ENCODE data around the gene APH1A.
"Not testable (repeated sequence)": the region's sequence is repeated elsewhere in the genome, so short reads cannot be mapped to it uniquely, and the experiment has no call there.

The APH1A gene

DNA sequence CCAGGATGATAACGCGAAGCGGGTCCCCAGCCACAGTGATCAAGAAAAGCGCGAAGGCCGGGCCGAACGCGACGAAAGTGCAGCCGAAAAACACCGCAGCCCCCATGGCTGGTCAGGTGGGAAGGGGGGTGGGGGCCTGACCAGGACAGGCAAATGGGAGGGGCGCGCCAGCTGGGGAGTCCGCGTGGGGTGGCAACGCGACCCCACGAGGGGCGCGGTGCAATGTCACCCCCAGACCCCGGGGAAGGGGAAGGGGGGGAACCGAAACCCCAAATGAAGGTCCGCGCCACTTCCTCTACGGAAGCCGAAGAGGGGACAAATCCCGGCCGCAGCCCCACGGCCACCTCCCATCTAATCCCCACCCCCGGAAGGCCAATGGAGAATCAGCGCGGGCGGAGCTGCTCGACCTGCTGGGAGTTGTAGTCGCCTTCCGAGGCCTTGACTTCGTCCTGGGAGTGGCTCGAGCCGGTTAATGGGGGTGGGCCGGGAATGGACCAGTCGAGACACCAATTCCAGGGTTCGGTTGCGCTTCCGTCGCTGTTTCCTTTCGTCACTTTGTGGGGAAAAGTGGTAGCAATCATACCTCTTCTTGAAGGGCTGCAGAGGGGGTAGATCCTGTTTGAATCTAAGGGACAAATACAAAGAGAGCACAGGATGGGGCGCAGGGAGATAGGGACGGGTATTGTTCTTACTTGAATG is at the start of gene APH1A:
APH1A (minus strand) TSS at position 312 of the 699 bp plus-strand sequence; CDS start at position 106, 206 bp downstream.
- DNase-seq (ENCODE audit: low read depth): peak; percentile 97

DNA sequence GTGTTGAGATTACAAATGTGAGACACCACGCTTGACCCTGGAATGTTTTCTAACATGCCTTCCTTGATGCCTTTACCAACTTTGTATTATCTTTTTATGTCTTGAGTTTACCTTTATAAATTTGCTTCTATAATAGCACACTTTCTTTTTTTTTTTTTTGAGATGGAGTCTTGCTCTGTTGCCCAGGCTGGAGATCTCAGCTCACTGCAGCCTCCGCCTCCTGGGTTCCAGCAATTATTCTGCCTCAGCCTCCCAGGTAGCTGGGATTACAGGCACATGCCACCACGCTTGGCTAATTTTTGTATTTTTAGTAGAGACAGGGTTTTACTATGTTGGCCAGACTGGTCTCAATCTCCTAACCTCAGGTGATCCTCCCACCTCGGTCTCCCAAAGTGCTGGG is 45.9 kb upstream of the APH1A start:
- DNase-seq (ENCODE audit: low read depth): not testable (repeated sequence)

- DNase-seq (ENCODE audit: low read depth): no peak
Measured at GRCh38 chr1:150311762-150312161, 42.9 kb upstream of the APH1A start.

- DNase-seq (ENCODE audit: low read depth): no peak
Measured at GRCh38 chr1:150309758-150310508, 41.1 kb upstream of the APH1A start.

GRCh38 chr1:150308585-150308984 is 39.8 kb upstream of the APH1A start:
- not testable (repeated sequence) for DNase-seq (ENCODE audit: low read depth)

DNA sequence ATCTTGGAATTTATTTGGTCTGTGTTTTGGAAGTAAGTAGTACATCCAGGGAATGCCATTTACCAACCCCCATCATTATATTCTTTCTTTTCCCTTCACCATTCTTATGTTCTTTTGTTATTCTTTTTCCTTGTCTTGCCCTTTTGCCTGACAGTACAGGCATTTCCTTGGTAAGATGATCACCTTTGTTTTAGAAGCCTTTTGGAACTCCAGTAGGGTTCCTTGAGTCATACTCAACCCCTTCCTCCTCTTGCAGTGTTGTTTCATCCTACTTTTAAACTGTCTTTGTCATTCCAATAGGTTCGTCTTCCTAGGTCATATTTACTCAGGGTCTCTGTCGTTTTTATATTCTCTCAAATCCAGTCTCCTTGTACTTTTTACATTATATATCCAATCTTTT is 34.1 kb upstream of the APH1A start:
- DNase-seq (ENCODE audit: low read depth): no peak

DNA sequence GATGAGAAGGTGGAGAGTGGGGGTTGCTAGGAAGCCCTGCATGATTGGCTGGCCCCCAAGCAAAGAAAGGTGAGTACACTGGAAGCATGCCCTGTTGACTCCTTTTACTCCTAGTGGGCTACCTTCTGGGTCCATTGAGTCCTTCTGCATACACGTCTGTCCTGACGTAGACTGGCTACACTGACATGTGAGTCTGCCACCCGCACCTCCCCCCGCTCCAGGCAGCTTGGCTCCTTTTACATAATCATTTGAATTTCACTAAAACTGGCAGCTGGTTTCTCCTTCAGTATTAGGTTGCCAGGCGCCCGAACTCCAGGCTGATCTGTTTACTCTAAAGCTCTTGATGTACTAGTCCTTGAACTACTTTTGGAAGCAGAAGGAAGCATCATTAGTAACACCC is 33.5 kb upstream of the APH1A start:
- no peak for DNase-seq (ENCODE audit: low read depth)

DNA sequence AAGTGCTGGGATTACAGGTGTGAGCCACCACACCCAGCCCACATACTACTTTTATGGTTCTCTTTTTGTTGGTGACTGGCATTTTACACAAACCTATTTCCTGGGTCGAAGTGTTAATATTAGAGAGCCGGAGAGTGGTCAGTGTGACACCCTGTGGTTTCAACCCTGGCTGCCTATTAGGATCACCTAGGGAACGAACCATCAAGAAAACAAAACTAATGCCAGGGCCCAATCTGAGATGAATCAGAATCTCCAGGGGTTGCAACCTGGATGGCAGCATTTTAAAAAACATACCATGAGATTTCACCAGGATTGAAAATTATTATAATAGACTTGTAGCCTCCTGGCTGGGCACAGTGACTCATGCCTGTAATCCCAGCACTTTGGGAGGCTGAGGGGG is 30.9 kb upstream of the APH1A start:
- DNase-seq (ENCODE audit: low read depth): no peak

- DNase-seq (ENCODE audit: low read depth): no peak
Measured at GRCh38 chr1:150295476-150295875, 26.7 kb upstream of the APH1A start.

GRCh38 chr1:150293433-150294253 is 24.8 kb upstream of the APH1A start, which contains the start of gene MRPS21:
MRPS21 (plus strand) TSS chr1:150293861; CDS start chr1:150294367, 506 bp downstream.
- DNase-seq (ENCODE audit: low read depth): peak; percentile 58

DNA sequence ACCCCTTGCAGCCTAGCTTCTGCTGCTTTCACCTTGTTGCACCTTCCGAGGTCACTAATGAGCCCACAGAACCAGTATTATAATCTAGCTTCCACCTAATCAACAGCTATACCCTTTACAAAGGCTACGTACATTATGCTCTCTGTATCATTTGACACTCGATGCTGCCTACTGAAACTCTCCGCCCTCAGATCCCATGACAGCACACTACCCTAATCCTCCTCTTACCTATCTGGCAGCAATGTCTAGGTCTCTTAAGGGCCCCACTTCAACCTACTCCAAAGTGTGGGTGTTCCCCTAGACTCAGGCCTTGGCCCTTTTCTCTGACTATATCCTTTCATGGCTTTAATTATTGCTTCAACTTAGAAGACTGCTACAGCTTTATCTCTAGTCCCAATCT is 20.0 kb upstream of the APH1A start:
- no peak for DNase-seq (ENCODE audit: low read depth)

- no peak for DNase-seq (ENCODE audit: low read depth)
Measured at GRCh38 chr1:150288382-150288781, 19.6 kb upstream of the APH1A start.

DNA sequence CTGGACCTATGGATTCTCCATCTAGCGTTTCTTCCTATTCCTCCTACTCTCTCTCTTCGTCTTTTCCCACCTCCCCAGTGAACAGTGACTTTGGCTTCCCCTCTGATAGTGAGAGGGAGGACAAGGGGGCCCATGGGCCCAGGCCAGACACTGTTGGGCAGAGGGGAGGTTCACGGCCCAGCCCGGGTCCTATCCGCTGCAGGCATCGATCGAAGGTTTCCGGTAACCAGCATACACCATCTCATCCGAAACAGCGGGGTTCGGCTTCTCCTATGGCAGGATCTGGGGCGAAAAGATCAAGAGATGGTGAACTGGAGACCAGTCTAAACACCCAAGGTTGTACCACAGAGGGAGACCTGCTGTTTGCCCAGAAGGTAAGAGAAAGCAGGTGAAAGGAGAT is 14.4 kb upstream of the APH1A start:
- no peak for DNase-seq (ENCODE audit: low read depth)

DNA sequence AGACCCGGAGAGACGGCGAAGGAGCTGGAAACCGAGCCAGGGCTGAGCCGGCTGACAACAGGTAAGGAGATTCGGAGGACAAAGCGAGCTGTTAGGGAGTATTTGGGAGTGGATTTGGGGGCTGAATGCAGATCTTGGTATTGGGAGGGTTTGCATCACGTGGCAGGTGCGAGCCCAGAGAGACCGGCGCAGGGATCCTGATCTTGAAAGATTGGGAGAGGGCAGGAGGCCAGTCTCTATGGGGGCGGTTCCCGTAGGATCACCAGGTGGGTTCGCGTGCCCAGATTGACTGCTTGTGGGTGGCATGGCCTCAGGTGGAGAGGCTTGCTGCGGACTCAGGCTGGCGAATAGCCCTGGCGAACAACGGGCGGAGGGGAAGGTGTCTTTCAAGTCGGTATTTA is 13.7 kb upstream of the APH1A start:
- no peak for DNase-seq (ENCODE audit: low read depth)

DNA sequence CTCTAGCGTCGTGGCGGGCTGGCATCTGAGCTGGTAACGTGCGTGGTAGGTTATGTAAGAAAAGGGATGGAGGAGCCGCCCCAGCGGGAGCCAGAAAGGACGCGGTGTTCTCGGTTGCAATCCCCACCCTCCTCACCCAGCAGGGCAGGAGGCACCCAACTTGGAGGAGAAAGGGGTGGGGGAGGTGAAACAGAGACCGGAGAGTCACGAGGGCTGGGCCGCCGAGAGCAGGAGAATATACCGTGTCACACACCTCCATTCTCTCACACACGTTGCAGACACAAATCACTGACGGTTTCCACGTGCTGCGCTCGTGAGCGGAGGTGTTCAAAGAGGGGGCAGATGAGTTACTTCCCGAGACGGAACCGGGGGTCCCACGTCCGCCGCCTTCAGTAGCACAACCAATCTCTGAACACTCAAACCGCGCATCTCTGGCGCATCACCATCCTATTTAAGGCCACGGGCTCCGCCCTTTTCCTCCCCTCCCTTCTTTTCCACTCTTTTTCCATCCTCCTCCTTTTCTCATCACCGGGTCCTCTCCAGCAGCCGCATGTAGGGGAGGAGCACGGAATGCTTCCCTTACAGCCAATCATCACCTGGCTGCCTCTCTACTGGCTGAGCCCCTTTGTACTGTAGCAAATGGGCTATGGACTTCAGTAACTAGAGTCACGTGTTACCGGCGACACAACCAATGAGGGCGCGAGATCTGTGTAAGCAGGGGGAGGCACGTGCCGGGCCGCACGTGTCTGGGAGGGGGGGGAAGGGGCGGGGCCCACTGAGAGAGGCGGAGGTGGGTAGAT is 13.1 kb upstream of the APH1A start, which contains the start of gene CIART:
CIART (plus strand) TSS at position 797 of the 800 bp plus-strand sequence. CDS start 714 bp downstream, outside the sequence.
- DNase-seq (ENCODE audit: low read depth): peak; percentile 66

DNA sequence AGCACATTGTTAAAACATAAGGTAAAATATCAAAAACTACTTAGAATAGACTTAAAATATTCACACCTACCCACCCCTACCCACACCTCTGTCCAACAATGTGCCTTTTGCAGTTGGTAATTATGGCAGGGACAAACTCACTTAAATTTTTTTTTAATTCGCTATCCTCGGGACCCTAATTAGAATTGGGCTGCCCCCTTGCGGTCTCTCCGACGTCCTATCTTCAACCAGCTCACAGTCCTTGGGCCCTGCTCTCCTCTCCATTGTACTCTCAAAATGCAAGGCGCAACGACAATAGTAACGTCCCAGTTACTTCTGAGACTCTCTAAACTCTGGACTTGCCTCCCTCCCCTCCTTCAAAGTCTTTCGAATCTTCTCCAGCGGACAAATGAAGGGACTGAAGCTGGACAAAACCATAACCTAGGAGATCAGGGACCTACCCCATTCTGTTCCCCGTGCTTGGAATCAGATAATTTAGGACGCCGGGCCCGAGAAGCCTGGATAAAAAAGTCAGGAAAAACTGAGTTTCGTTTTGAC is 12.5 kb upstream of the APH1A start:
- peak; percentile 33 for DNase-seq (ENCODE audit: low read depth)

- no peak for DNase-seq (ENCODE audit: low read depth)
Measured at GRCh38 chr1:150280138-150280707, 11.4 kb upstream of the APH1A start.

- DNase-seq (ENCODE audit: low read depth): no peak
Measured at GRCh38 chr1:150273311-150273710, 4.5 kb upstream of the APH1A start.

DNA sequence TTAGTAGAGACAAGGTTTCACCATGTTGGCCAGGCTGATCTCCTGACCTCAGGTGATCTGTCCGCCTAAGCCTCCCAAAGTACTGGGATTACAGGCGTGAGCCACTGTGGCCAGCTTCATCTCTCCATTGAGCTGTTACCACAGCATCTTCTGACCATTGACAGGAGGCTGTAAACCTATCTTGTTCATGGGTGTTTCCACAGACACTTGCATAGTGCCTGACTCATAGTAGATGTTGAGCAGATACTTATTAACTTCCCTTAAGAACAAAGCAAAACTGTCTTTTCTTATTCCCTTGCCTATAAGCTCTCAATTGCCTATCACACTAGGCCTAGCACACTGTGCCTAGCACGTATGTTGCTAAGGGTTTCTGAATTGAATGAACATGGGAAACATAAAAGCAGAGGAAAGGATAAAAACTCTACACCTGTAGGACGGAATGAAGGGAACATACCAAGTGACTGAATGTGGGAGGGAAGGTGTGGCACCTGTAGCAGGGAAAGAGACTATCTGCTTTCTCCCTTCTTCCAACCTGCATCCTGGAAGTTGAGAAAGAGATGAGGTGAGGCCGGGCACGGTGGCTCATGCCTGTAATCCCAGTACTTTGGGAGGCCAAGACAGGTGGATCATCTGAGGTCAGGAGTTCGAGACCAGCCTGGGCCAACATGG is 2.6 kb upstream of the APH1A start:
- DNase-seq (ENCODE audit: low read depth): no peak

DNA sequence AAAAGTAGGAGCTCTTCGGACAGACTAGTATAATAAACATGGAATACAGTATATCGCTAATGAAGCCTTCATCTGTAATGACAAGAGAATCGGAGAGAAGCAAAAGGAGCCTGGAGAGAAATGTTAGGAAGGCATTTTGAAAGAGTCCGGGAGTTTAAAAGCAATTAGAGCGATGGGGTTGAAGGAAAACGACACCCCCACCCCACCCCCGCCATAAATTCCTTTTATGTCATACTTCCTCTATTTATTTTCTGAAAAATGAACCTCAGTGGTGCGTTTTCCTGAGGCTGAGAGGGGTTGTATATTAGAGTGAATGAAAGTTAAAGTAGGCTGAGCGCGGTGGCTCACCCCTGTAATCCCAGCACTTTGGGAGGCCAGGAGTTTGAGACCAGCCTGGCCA is 635 bp upstream of the APH1A start:
- no peak for DNase-seq (ENCODE audit: low read depth)
